NCI-H226 (cell line): ENCODE data around the gene BYSL.

ENCODE experiments used
- DNase-seq: peaks from one replicate; pipeline ENCODE4 v3.0.0-alpha.2; 2015

Gene BYSL

DNA sequence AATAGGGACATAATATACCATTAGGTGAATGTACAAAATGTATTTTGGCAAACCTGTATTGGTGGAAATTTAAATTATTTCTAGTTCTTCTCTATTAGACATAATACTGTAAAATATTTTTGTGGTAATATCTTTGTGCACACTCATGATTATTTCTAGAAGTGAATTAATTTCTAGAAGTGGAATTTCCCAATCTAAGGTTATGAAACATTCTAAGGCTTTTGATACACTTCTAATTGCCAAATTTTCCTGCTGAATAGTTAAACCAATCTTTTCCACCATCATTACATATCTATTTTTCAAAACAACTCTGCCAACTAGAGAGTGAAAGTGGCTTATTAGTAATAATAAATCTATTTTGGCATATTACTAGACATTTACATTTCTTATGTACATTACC lies 22.2 kb downstream of the BYSL start:
- no peak for DNase-seq

DNA sequence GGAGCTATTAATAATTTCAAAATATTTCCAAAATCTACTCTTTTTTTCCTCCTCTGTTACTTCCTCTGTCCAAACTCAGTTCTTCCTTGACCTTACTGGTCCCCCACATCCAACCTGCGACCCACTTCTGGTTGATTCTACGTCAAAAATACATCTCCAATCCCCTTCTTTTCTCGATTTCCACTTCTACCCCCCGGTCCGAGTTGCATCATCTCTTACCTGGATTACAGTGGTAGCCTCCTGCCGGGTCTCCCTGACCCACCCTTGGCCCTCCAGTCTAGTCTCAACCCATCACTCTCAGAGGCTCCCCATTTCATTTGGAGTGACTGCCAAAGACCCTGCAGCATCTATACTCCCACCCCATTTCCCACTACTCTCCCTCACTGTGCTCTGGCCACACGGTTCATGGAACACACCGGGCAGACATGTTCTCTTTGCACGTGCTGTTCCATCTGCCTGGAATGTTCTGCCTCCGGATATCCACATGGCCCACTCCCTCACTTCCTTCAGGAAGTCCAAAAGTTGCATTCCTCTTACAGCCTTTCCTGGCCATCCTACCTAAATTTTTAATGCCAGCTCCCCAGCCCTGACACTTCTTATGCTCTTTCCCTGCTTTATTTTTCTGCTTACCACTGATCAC lies 26.4 kb downstream of the BYSL start:
- DNase-seq: no peak

- DNase-seq: no peak
Measured at GRCh38 chr6:41954668-41955067, 33.4 kb downstream of the BYSL start.

GRCh38 chr6:41955412-41955811 lies 34.1 kb downstream of the BYSL start:
- DNase-seq: no peak

GRCh38 chr6:41957117-41957516 lies 35.8 kb downstream of the BYSL start:
- no peak for DNase-seq

- DNase-seq: no peak
Measured at GRCh38 chr6:41958022-41958856, 36.9 kb downstream of the BYSL start.

DNA sequence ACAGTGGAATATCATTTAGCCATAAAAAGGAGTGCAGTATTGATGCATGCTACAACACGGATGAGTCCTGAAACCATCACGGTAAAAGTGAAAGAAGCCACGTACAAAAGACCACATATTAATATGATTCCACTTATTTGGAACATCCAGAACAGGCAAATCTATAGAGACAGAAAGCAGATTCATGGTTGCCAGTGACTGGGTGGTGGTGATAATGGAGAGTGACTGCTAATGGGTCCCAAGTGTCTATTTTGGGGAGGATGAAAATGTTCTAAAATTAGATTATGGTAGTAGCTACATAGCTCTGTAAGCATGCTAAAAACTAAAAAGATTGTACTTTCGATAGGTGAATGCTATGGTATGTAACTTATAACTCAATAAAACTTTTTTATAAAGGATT lies 38.7 kb downstream of the BYSL start:
- DNase-seq: no peak

DNA sequence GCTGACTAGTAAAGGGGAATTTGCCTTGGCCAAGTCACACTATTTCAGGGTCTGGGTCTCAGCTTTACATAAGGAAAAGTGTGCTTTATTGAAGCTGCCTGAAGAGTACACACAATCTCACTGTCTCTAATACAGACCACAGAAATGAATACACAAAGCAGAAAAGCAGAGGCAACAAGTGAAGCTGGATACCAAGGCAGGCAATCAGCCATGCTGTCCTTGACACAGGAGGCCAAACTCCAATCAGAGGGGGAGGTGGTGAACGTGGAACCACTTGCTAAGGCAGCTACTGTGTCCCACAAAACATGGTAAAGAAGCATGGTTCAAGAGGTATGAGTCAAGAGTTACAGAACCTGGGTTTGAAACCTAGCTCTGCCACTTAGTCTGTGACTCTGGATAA lies 42.1 kb downstream of the BYSL start:
- no peak for DNase-seq

DNA sequence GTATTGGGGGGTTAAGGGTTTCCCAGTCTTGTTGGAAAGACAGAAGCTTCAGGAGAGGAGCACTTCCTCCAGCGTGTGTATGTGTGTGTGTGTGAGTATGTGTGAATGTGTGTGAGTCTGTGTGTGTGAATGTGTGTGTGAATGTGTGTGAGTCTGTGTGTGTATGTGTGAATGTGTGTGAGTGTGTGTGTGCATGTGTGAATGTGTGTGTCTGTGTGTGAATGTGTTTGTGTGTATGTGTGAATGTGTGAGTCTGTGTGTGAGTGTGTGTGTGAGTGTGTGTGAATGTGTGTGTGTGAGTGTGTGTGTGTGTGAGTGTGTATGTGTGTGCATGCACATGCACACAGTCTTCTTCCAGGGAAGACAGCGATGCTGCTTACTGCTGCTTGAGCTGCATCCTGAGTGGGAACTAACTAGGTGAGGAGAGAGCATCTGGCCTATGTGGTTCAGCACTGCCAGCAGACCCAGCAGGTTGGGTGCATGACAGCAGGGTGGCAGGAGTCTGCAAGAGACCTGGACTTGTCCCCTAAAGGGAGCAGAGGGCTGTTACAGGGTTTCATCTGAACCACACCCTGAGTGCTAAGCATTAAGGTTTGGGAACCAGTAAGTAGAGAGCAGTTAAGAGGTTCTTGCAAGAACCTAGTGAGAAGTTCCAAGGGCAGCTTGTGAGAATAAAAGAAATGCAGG lies 43.0 kb downstream of the BYSL start:
- DNase-seq: no peak

- no peak for DNase-seq
Measured at GRCh38 chr6:41965429-41966213, 44.3 kb downstream of the BYSL start.

- no peak for DNase-seq
Measured at GRCh38 chr6:41966214-41966920, 45.1 kb downstream of the BYSL start.

- DNase-seq: peak; percentile 78
Measured at GRCh38 chr6:41966961-41967311, 45.6 kb downstream of the BYSL start.

DNA sequence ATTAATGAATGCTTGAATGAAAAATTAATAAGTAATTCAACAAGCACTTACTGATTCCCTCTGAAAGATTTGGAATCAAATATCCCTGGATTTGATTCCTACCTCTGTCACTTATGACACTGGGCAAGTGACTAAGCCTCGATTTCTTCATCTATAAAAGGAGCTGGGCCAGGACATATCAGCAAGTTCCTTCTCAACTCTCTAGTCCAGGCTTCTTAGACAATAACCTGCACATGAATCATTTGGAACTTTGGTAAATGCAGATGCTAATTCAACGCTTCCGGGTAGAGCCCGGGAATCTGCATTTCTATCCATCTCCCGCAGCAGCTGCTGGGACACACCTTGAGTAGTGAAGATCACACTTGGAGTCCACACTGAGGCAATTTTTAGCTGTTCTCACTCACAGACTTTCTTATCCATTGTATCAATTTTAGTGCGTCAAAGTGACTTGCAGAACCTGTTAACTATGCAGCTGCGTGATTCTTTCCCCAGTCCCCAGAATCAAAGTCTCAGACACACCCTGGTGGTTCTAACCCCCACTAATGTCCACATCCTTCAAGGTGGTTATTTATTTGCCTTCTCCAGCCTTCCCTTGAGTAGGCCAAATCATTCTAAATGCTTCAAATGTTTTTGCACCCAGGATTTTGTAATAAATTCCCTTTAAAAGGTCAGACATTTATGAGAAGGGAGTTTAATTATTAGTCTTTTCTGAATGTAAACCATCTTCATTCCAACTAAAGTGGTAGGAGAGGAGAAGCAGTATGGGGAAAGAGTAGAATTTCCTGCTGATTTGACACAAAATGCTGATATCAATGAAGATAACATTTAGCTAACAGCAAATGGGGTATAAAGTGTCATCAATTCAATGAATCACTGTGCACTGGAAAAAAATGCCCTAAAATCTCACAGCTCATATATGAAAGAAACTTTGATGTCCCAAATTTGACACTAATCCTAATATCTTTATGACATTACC lies 46.3 kb downstream of the BYSL start:
- DNase-seq: no peak

DNA sequence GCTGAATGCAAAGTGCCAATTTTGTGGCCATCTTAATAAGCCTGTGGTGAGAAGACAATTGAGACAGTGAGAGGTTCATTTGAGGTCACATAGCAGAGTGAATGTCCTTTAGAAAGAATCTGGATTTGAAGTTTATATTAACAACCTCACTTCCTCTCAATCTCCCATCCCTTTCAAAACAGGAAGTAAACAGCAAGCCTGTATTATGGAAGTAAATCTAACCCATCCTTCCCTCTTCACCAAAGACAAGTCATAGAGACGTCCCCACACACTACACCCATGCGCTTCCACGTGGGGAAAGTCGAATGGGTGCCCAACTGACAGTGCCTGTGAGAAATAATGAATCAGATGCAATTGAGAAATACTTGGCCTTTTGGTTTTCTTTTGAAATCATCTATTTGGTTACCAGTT lies 49.1 kb downstream of the BYSL start:
- DNase-seq: no peak

DNA sequence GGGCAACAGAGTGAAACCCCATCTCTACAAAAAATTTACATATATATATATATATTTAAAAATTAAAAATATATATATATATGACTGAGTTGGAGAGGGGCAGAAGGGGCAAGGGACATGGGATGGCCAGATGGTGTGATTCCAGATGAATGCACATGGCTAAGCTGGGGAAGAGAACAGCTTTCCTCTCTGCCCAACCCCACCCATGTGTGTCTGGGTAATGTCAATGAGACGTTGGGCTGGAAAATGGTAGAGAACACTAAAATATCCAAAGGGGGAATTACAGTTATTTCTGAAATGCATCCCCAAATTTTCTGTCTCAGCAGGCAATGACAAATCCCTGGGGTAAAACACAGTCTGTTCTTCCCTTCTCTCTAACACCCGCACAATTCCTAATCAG lies 51.5 kb downstream of the BYSL start:
- DNase-seq: no peak

- no peak for DNase-seq
Measured at GRCh38 chr6:41974281-41974825, 53.1 kb downstream of the BYSL start.

GRCh38 chr6:41975276-41975675 lies 54.0 kb downstream of the BYSL start:
- no peak for DNase-seq

- peak; percentile 58 for DNase-seq
Measured at GRCh38 chr6:41976794-41977484, 55.6 kb downstream of the BYSL start.
